Brain pericyte (primary cell): ENCODE data around the gene FTCD.
"Not testable (repeated sequence)": the region's sequence is repeated elsewhere in the genome, so short reads cannot be mapped to it uniquely, and the experiment has no call there.

ENCODE experiments used
- DNase-seq: peaks from one replicate; pipeline ENCODE4 v3.0.0-alpha.2; 2012; ENCODE audit warnings: low read depth, low spot score

Gene FTCD

GRCh38 chr21:46154155-46154954, 1.0 kb downstream of the FTCD start:
- no peak for DNase-seq

- DNase-seq, result no peak
Observed at GRCh38 chr21:46153247-46154154, 1.9 kb downstream of the FTCD start.

- DNase-seq, result no peak
Observed at GRCh38 chr21:46152927-46153246, 2.5 kb downstream of the FTCD start.

GRCh38 chr21:46151989-46152926, 3.1 kb downstream of the FTCD start:
- no peak for DNase-seq

- DNase-seq, result no peak
Observed at GRCh38 chr21:46151261-46151988, 4.0 kb downstream of the FTCD start.

GRCh38 chr21:46150491-46151121, 4.8 kb downstream of the FTCD start:
- no peak for DNase-seq

GRCh38 chr21:46150073-46150472, 5.3 kb downstream of the FTCD start:
- DNase-seq, result no peak

GRCh38 chr21:46149205-46149901, 6.0 kb downstream of the FTCD start:
- no peak for DNase-seq

- no peak for DNase-seq
Observed at GRCh38 chr21:46148106-46148505, 7.3 kb downstream of the FTCD start.

- DNase-seq, result not testable (repeated sequence)
Observed at GRCh38 chr21:46147429-46147828, 8.0 kb downstream of the FTCD start.

GRCh38 chr21:46146856-46147255, 8.5 kb downstream of the FTCD start:
- DNase-seq, result no peak

- no peak for DNase-seq
Observed at GRCh38 chr21:46145840-46146691, 9.3 kb downstream of the FTCD start.

GRCh38 chr21:46145159-46145839, 10.1 kb downstream of the FTCD start:
- DNase-seq, result no peak

- no peak for DNase-seq
Observed at GRCh38 chr21:46144464-46145070, 10.8 kb downstream of the FTCD start.

- no peak for DNase-seq
Observed at GRCh38 chr21:46142582-46143473, 12.6 kb downstream of the FTCD start.

GRCh38 chr21:46141767-46142581, 13.4 kb downstream of the FTCD start:
- no peak for DNase-seq
